IMR-90 (cell line): ENCODE measurements around the gene PTGDS. TPM values are rescaled to one million over a fixed set of nuclear protein-coding genes. Genes with fewer than 3 reads are reported as not detected.

Source experiments
- ATAC-seq: fragments of 200-7000 bp; cut with Tn5 transposase; 2 replicates; pipeline ENCODE4 v1.9.1; 2020; ENCODE audit warnings: low read depth, mild to moderate bottlenecking, moderate library complexity
- BruUV-seq: library from RNA; stranded (reverse); fragments of 400-500 nt; replicated peaks from 2 replicates; lab custom pipeline; 2021; lab: Mats Ljungman, UMichigan
- CTCF ChIA-PET: fragments of 300-600 bp; formaldehyde crosslinking; extraction: SDS; loops from one replicate; lab custom pipeline; 2021; ENCODE audit warnings: antibody characterized with exemption; lab: Yijun Ruan, JAX
- POLR2A ChIA-PET: fragments of 300-600 bp; sonication (Branson Sonifier 250); formaldehyde crosslinking; loops from one replicate; lab custom pipeline; 2022; ENCODE audit warnings: antibody characterized with exemption; ENCODE audit not compliant: unreplicated experiment; lab: Charles Lee
- DNase-seq: peaks from one replicate; pipeline ENCODE4 v3.0.0; 2013
- H2AFZ ChIP-seq: replicated peaks from 2 replicates; pipeline ENCODE3; 2013; ENCODE audit warnings: low read length, mild to moderate bottlenecking; ENCODE audit not compliant: poor library complexity
- H2AK5ac ChIP-seq: 2 replicates; pipeline ENCODE4 v1.6.1; 2013; ENCODE audit warnings: low read depth, low read length, inconsistent platforms
- H2AK9ac ChIP-seq: replicated peaks from 2 replicates; pipeline ENCODE3; 2013; ENCODE audit warnings: mild to moderate bottlenecking, low read depth, low read length, moderate library complexity; ENCODE audit not compliant: poor library complexity
- H2BK120ac ChIP-seq: 2 replicates; pipeline ENCODE4 v1.6.1; 2013; ENCODE audit warnings: low read depth, low read length, inconsistent platforms
- H2BK15ac ChIP-seq: 3 replicates; pipeline ENCODE4 v1.6.1; 2013; ENCODE audit warnings: low read depth, low read length, inconsistent platforms
- H2BK20ac ChIP-seq: 2 replicates; pipeline ENCODE4 v1.6.1; 2013; ENCODE audit warnings: low read depth, mild to moderate bottlenecking, inconsistent platforms, low read length, moderate library complexity
- H2BK5ac ChIP-seq: 2 replicates; pipeline ENCODE4 v1.6.1; 2013; ENCODE audit warnings: mild to moderate bottlenecking, low read depth, low read length, inconsistent platforms; ENCODE audit not compliant: poor library complexity, severe bottlenecking
- H3K14ac ChIP-seq: replicated peaks from 2 replicates; pipeline ENCODE4 v1.6.1; 2013; ENCODE audit warnings: low read depth, low read length, inconsistent platforms
- H3K18ac ChIP-seq: 2 replicates; pipeline ENCODE4 v1.6.1; 2013; ENCODE audit warnings: low read depth, low read length, control low read depth
- H3K23ac ChIP-seq: 2 replicates; pipeline ENCODE4 v1.6.1; 2013; ENCODE audit warnings: low read depth, low read length, inconsistent platforms
- H3K27ac ChIP-seq: 2 replicates; pipeline ENCODE4 v1.5.1; 2013; ENCODE audit warnings: mild to moderate bottlenecking, control low read depth, low read length; ENCODE audit not compliant: insufficient read depth
- H3K27me3 ChIP-seq: 2 replicates; pipeline ENCODE4 v1.6.1; 2013; ENCODE audit warnings: low read length; ENCODE audit not compliant: control insufficient read depth, insufficient read depth
- H3K36me3 ChIP-seq: 2 replicates; pipeline ENCODE4 v1.6.1; 2013; ENCODE audit warnings: low read length, mixed read lengths; ENCODE audit not compliant: control insufficient read depth, insufficient read depth
- H3K4ac ChIP-seq: 2 replicates; pipeline ENCODE4 v1.6.1; 2013; ENCODE audit warnings: low read depth, low read length, inconsistent platforms
- H3K4me1 ChIP-seq: 2 replicates; pipeline ENCODE4 v1.6.1; 2013; ENCODE audit warnings: low read length, mixed read lengths; ENCODE audit not compliant: control insufficient read depth, insufficient read depth
- H3K4me2 ChIP-seq: 2 replicates; pipeline ENCODE4 v1.6.1; 2013; ENCODE audit warnings: low read depth, mild to moderate bottlenecking, control low read depth, low read length, moderate library complexity
- H3K4me3 ChIP-seq: 2 replicates; pipeline ENCODE4 v1.5.1; 2013; ENCODE audit warnings: low read depth, mild to moderate bottlenecking, control low read depth, low read length, moderate library complexity; ENCODE audit not compliant: insufficient read depth
- H3K56ac ChIP-seq: 2 replicates; pipeline ENCODE4 v1.6.1; 2013; ENCODE audit warnings: low read length, inconsistent platforms; ENCODE audit not compliant: insufficient read depth; ENCODE audit errors: extremely low read depth
- H3K79me1 ChIP-seq, 2 experiments: 2 replicates each; pipeline ENCODE4 v1.6.1; 2013; ENCODE audit warnings: low read length in 2 of 2, inconsistent platforms in 1 of 2, low read depth in 1 of 2
- H3K9ac ChIP-seq: 2 replicates; pipeline ENCODE4 v1.6.1; 2013; ENCODE audit warnings: low read depth, low read length, control low read depth
- H3K9me1 ChIP-seq: 2 replicates; pipeline ENCODE4 v1.6.1; 2013; ENCODE audit warnings: low read length, inconsistent platforms; ENCODE audit not compliant: insufficient read depth
- H3K9me3 ChIP-seq: 2 replicates; pipeline ENCODE4 v1.6.1; 2013; ENCODE audit warnings: low read length; ENCODE audit not compliant: control insufficient read depth, insufficient read depth
- H4K20me1 ChIP-seq: 2 replicates; pipeline ENCODE4 v1.6.1; 2013; ENCODE audit warnings: low read length, inconsistent platforms; ENCODE audit not compliant: insufficient read depth
- H4K5ac ChIP-seq: 2 replicates; pipeline ENCODE4 v1.6.1; 2013; ENCODE audit warnings: mild to moderate bottlenecking, low read depth, low read length, control low read depth
- H4K8ac ChIP-seq, 2 experiments: 2 replicates each; pipeline ENCODE4 v1.6.1; 2013; ENCODE audit warnings: low read depth in 2 of 2, low read length in 2 of 2, control low read depth in 1 of 2, inconsistent platforms in 1 of 2
- H4K91ac ChIP-seq: 2 replicates; pipeline ENCODE4 v1.6.1; 2013; ENCODE audit warnings: low read depth, low read length, inconsistent platforms; ENCODE audit not compliant: insufficient read depth
- CEBPB ChIP-seq: IDR thresholded peaks from 2 replicates; pipeline ENCODE4 v1.6.1; 2012; ENCODE audit warnings: low read depth, low read length, improper control_type of control experiment
- NFE2L2 ChIP-seq: fragments of 150-350 bp; IDR thresholded peaks from 2 replicates; pipeline ENCODE4 v1.6.1; 2016; ENCODE audit warnings: low read depth, mild to moderate bottlenecking, low read length
- RCOR1 ChIP-seq: IDR thresholded peaks from 2 replicates; pipeline ENCODE4 v1.6.1; 2012; ENCODE audit warnings: mild to moderate bottlenecking, low read length, improper control_type of control experiment; ENCODE audit not compliant: insufficient replicate concordance
- WGBS, 2 experiments: methylation state at CpG; one replicate each; pipeline versions ENCODE4 v1.1.5 to v1.1.7; 2013; ENCODE audit warnings: missing lambda C conversion rate in 2 of 2; ENCODE audit not compliant: insufficient read length in 1 of 2; ENCODE audit errors: extremely low coverage in 2 of 2; 5-methylcytosine and 5-hydroxymethylcytosine counted together
- dilution Hi-C: fragments of 300-500 bp; cut with HindIII; formaldehyde crosslinking; loops from one replicate; pipeline ENCODE4 v1.14.3; 2018; ENCODE audit warnings: low sequenced_read_pairs; ENCODE audit not compliant: unreplicated experiment
- in situ Hi-C: fragments of 300-500 bp; cut with MboI; formaldehyde crosslinking; loops from 3 replicates; pipeline ENCODE4 v1.14.3; 2019; ENCODE audit warnings: low sequenced_read_pairs, inconsistent platforms, mixed read lengths
- intact Hi-C: fragments of 100-400 bp; cut with micrococcal nuclease; formaldehyde crosslinking; loops from 2 replicates; pipeline ENCODE4 v1.10.0; 2022
- polyA plus RNA-seq, 3 experiments: library from polyadenylated mRNA; depleted of rRNA; stranded (reverse); fragments of >200 nt; gene quantifications; 2 replicates each; pipeline ENCODE4 v1.2.3, GENCODE V29; 2012; ENCODE audit warnings: low replicate concordance in 1 of 3
- total RNA-seq: library from RNA; depleted of rRNA; stranded (reverse); fragments of >200 nt; gene quantifications from 2 replicates; pipeline ENCODE4 v1.2.3, GENCODE V29; 2012

PTGDS gene
- total and polyA plus RNA-seq, 2 of the 4 experiments (the other 2 are of a cell fraction): 1.2 TPM; not detected in 1

GRCh38 chr9:136958898-136959850, 18.1 kb upstream of the PTGDS start:
- H4K5ac ChIP-seq: no peak overlapping the region
- no peak overlapping the region for H4K8ac ChIP-seq
- H2BK5ac ChIP-seq: no peak overlapping the region
- no peak overlapping the region for H3K27ac ChIP-seq
- dilution Hi-C loops (no loop called here), intact Hi-C loops (no loop called here), in situ Hi-C loops (no loop called here)
- BruUV-seq: no TSS peak
- no peak overlapping the region for H2AK5ac ChIP-seq
- H3K9me3 ChIP-seq: peaks cover 3% of the 10 kb centered on the region
- no peak overlapping the region for H3K18ac ChIP-seq
- H3K4me1 ChIP-seq: no peaks in the 10 kb centered on the region
- H3K4me3 ChIP-seq: no peak overlapping the region
- ATAC-seq (no peak), DNase-seq (no peak)
- no peak overlapping the region for H3K23ac ChIP-seq
- 100% methylated on average over 2 of the region's 28 CpGs; no CpG with 5 or more reads in 1 of the 2 experiments for WGBS, 2 experiments
- no peak overlapping the region for H3K9ac ChIP-seq
- H2BK20ac ChIP-seq: no peak overlapping the region
- H2AK9ac ChIP-seq: peak overlapping the region; percentile 65
- H2BK120ac ChIP-seq: no peak overlapping the region
- H3K14ac ChIP-seq: no peak overlapping the region
- H3K4ac ChIP-seq: no peak overlapping the region
- H4K20me1 ChIP-seq: no peaks in the 10 kb centered on the region
- POLR2A ChIA-PET: no interaction called here
- H3K79me1 ChIP-seq: no peaks in the 10 kb centered on the region
- H3K27me3 ChIP-seq: peaks cover 24% of the 10 kb centered on the region
- no peaks in the 10 kb centered on the region for H3K36me3 ChIP-seq
- H2BK15ac ChIP-seq: no peak overlapping the region
- H3K4me2 ChIP-seq: no peak overlapping the region
- no peak for TF ChIP-seq RCOR1
- TF ChIP-seq NFE2L2: no peak
- no peak for TF ChIP-seq CEBPB
- peaks cover 2% of the 10 kb centered on the region; the same call in 1 of the 2 replicates for H3K9me1 ChIP-seq
- H3K56ac ChIP-seq: no peak overlapping the region
- H2AFZ ChIP-seq: no peak overlapping the region
- no peak overlapping the region for H4K91ac ChIP-seq
- CTCF ChIA-PET: no interaction called here
